Hematopoietic multipotent progenitor cell treated with erythropoietin and hydrocortisone succinate and interleukin-3 and kit ligand, for 6 days (in vitro differentiated cells): ENCODE data around the gene MAPK1.
"Not testable (repeated sequence)": the region's sequence is repeated elsewhere in the genome, so short reads cannot be mapped to it uniquely, and the experiment has no call there.

Experiments used
- DNase-seq: peaks from one replicate; pipeline ENCODE4 v3.0.0-alpha.2; 2015

MAPK1 gene

GRCh38 chr22:21881841-21882753 lies 14.7 kb upstream of the MAPK1 start:
- DNase-seq: no peak

DNA sequence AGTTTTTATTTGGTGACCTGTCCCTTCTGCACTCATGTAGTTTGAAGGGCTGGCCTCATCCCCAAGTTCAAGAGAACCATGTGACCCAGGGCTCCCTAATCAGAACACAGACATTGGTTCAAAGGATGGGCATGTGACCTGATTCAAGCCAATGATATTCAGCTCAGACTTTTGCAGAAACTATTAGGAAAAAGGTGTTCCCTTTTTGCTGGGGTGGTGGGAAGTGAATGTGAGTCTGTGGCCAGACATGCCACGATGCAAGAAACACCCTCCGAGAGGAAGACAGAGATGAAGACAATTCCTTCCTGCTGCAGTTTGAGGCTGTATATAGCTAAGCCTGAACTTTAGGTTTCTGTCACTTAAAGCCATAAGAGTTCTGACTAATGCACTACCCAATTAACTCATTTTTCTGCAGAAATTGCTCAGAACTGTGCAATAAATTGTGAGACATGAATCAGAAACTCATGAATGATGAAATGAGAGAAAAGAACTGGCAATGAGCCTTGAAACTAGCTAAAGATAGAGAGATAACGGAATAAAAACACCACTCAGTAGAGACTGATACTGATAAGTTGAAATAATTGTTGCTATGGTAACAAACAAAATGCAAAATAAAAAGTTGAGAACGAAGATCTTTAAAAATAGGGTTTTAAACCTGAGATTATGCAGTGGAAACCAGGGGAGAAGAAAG lies 9.2 kb upstream of the MAPK1 start:
- DNase-seq: peak; percentile 57

DNA sequence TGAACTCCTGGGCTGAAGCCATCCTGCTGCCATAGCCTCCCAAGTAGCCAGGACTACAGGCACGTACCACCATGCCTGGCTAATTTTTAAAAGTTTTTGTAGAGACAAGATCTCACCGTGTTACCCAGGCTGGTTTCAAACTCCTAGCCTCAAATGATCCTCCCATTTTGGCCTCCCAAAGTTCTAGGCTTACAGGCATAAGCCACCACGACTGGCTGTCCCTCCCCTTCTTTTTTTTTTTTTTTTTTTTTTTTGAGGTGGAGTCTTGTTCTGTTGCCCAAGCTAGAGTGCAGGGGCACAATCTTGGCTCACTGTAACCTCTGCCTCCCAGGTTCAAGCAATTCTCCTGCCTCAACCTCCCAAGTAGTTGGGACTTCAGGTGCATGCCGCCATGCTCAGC lies 7.5 kb upstream of the MAPK1 start:
- DNase-seq: not testable (repeated sequence)

GRCh38 chr22:21873619-21874018 lies 6.2 kb upstream of the MAPK1 start:
- no peak for DNase-seq

GRCh38 chr22:21872741-21873140 lies 5.3 kb upstream of the MAPK1 start:
- not testable (repeated sequence) for DNase-seq

GRCh38 chr22:21868651-21869050 lies 1.2 kb upstream of the MAPK1 start:
- no peak for DNase-seq

GRCh38 chr22:21866833-21867527 lies 465 bp downstream of the MAPK1 start:
- peak; percentile 33 for DNase-seq

DNA sequence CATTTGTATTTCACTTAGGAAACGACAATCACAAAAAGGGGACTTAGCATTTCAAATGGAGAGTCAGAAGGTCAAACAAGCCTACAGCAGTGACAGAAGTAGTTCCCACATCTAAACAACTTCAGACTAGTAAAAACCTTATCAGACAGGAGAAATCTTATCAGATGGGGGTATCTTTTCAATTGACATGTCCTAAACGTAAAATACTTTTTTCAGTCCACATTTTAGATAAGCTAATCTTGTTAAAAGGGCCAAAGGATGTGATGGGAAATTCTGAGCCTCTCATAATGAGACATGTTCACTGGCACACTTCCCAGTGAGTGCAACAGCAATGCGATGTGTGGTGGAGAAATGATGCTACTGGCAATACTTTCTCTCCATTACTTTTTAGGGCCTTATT lies 2.4 kb downstream of the MAPK1 start:
- peak; percentile 74 for DNase-seq

DNA sequence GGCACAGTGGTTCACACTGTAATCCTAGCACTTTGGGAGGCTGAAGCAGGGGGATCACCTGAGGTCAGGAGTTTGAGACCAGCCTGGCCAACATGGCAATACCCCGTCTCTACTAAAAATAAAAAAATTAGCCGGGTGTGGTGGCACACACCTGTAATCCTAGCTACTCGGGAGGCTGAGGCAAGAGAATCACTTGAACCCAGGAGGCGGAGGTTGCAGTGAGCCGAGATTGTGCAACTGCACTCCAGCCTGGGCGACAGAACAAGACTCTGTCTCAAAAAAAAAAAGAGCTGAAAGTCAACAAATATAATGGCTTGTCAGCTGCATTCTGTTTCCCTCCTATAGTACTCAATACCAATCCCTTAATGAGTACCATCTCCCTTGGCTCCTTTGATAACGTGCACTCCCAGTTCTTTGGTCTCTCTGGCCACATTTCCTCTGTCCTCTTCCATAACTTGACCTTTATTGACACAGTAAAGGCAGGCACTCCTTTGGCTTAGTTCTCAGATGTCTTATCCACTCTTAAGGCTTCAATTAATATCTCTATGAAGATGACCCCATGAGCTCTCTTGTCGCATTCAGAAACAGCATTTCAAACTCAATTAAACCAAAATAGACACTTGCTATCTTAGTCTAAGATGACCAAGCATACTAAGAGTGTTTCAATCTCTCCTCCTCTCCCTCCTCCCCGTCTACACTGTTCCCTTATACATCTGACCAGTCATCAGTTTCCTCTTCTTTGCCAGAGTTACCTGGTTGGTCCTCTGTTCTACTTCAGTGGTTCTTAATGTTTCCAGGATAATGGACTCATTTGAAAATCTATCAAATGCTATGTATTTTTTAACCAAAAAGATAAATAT lies 4.8 kb downstream of the MAPK1 start:
- DNase-seq: no peak

DNA sequence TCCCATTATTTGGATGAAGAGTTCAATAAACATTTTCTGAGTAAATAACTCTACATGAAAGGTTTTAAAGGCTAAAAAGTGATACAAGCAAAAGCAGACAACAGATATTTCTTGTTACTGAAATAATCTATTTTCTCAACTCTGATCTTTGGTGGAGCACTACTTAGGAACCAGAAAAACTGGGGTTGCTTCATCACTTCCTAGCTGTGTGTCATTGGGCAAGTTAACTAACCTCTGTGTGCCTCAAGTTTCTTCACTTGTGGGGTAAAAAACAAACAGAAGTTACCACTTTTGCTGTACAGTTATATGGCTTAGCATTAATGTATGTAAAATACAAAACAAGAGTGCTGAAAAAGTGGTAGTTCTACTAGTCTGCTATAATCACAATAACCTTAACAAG lies 5.6 kb downstream of the MAPK1 start:
- DNase-seq: peak; percentile 52

GRCh38 chr22:21861264-21861848 lies 6.1 kb downstream of the MAPK1 start:
- DNase-seq: no peak

GRCh38 chr22:21860491-21861039 lies 6.9 kb downstream of the MAPK1 start:
- DNase-seq: no peak

DNA sequence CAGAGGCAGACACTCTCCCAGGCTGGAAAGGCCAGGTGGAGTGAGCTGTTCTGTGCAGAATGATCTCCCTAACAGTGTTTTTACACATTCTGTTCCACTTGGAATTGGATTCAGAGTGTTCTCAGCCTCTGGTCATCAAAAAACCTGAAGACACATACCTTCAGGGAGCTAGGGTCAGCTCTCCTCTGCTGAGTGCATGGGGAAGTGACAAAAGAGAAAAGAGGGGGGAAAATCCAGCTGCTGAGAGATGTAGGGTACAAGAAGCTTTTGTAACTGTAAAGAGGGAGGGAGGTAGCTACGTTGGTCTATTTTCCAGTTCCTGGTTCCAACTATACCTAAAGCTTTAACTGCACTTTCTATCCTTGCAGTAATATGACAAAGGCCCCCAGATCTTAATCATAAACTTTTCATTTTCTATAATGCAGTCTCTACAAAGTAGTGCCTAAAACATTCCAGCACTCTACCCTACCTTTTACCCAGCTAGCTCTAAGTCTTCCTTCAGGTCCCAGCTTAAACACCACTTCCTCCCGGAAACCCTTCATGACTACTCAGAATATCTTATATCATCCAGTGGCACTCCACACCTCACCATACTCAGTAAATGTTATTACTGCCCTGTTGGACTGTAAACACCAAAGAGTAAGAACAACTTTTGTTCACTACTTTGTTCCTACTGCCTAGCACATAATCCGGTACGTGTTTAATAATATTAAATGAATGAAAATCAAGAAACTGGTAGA lies 9.2 kb downstream of the MAPK1 start:
- DNase-seq: no peak

DNA sequence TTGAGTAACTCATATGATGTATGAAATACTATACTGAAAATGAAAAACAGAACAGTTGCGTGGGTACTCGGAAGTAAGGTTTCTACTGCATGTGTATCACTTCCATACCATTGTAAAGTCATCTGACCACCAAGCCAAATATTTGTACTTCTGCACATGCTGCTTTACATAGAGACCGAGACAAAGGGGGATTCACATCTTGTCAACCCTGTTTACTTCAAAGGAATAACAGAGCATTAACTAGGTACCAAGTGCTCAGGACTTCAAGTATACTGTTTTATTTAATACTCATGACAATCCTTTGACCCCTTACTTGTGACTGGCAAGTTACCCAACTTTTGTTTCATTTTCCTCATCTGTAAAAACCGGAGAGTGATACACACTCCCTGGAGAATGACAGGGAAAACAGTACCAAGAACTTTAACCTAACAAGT lies 9.9 kb downstream of the MAPK1 start:
- no peak for DNase-seq

DNA sequence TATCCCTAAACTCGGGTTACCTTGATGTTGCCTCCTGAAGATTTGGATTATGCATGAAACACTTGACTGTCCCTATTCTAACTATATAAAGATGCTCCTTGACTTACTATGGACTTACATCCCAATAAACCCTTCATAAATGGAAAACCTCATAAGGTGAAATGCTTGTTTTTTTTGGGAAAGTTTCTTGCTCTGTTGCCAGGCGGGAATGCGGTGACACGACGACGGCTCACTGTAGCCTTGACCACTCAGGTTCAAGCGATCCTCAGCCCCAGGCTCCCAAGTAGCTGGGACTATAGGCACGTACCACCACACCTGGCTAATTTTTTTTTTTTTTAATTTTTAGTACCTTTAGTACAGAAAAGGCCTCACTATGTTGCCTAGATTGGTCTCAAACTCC lies 10.6 kb downstream of the MAPK1 start:
- DNase-seq: no peak

- no peak for DNase-seq
Observed at GRCh38 chr22:21856197-21856596, 11.2 kb downstream of the MAPK1 start.

- peak; percentile 48 for DNase-seq
Observed at GRCh38 chr22:21855676-21856075, 11.8 kb downstream of the MAPK1 start.

DNA sequence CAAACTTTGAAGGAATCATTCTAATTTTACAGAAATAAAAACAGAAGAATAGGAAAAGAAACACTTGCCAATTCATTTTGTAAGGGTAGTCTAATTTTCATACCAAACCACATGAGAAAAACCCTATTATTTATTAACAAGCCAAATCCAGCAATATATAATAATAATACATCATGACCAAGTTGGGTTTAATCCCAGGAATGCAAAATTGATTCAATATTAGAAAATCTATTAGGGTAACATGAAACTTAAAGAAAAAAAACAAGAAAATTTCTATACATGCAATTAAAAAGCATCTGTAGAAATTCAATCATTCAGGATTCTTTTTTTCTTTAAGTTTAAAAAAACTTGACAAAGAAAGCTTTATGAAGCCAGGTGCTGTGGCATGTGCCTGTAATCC lies 16.8 kb downstream of the MAPK1 start:
- DNase-seq: no peak

DNA sequence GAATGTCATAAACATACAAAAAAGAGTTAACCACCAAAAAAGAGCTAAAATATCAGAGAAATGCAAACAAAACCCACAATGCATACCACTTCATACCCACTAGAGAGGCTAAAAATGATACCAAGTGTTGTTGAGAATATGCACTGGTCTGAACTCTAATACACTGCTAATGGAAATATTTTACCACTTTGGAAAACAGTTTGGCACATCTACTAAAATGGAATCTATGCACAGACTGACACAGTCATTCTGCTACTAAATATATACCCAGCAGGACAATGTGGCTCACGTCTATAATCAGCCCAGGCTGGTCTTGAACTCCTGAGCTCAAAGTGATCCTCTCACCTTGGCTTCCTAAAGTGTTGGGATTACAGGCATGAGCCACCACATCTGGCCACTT lies 18.0 kb downstream of the MAPK1 start:
- DNase-seq: no peak

DNA sequence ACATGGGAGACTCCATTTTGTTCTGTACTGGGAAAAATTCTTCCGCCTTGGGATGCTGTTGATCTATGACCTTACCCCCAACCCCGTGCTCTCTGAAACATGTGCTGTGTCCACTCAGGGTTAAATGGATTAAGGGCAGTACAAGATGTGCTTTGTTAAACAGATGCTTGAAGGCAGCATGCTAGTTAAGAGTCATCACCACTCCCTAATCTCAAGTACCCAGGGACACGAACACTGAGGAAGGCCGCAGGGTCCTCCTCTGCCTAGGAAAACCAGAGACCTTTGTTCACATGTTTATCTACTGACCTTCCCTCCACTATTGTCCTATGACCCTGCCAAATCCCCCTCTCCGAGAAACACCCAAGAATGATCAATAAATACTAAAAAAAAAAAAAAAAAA lies 19.4 kb downstream of the MAPK1 start:
- DNase-seq: not testable (repeated sequence)
